K562 (cell line): ENCODE measurements around the gene PRDM16. TPM values are rescaled to one million over a fixed set of nuclear protein-coding genes. Genes with fewer than 3 reads are reported as not detected.

Experiments used
- HMGXB4 ChIP-seq: sonication (generic); formaldehyde crosslinking; IDR thresholded peaks from 2 replicates; pipeline ENCODE4 v1.8.1; 2023; ENCODE audit warnings: mild to moderate bottlenecking, missing genetic modification reagents
- ZNF407 ChIP-seq: fragments of 450-650 bp; IDR thresholded peaks from 2 replicates; pipeline ENCODE4 v1.6.1; 2016; ENCODE audit warnings: low read depth
- polyA plus RNA-seq, 8 experiments: library from polyadenylated mRNA; depleted of rRNA in 4 of 8; stranded (reverse) in 5 of 8; unstranded in 3 of 8; fragments of >200 nt; fragmentation: Nextera tagmentation in 2 of 8; fragmentation: Illumina TruSeq in 1 of 8; extraction: Ambion mirVana in 2 of 8; extraction: Trizol in 1 of 8; gene quantifications; 2 replicates each; pipeline versions ENCODE4 v1.2.1 to v1.2.3, GENCODE V29; 2011 to 2014; ENCODE audit warnings: inconsistent platforms in 1 of 8, missing spikeins in 1 of 8
- total RNA-seq, 7 experiments: library from RNA; depleted of rRNA in 6 of 7; stranded (reverse); fragments of >200 nt in 6 of 7; fragmentation: Illumina TruSeq in 2 of 7; extraction: Trizol in 2 of 7; gene quantifications; 2 replicates each; pipeline versions ENCODE4 v1.2.1 to v1.2.3, GENCODE V29; 2011 to 2021; ENCODE audit warnings: low replicate concordance in 1 of 7

PRDM16 gene
- total and polyA plus RNA-seq, 9 of the 15 experiments (the other 6 are each of a cell fraction or from before 2014, with no cell fraction given), result 0.10 to 0.27 TPM; not detected in 7

DNA sequence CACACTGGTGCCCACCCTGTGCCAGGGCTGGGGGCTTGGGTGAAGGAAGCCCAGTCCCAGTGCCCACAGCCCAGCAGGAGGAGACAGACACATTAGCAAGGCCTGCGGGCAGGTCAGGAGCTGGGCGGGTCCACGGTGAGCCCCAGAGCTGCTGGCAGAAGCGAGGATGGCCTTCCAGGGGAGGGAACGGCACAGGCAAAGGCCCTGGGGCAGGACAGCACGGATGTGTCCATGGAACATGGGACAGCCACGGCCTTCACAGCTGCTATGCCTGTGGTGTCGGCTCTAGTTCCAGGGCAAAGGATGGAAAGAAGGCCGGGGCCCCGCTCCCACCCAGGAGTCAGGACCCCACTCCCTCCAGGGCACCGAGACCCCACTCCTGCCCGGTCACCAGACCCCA, 220.5 kb downstream of the PRDM16 start (continued):
- no peak for TF ChIP-seq HMGXB4
- TF ChIP-seq ZNF407, result no peak
